BJ (cell line): ENCODE data around the gene RTL10. TPM values are rescaled to one million over a fixed set of nuclear protein-coding genes. Genes with fewer than 3 reads are reported as not detected.

Source experiments
- CTCF ChIA-PET: fragments of 350-600 bp; formaldehyde crosslinking; extraction: SDS; loops from one replicate; lab custom pipeline; 2021; ENCODE audit warnings: antibody characterized with exemption, inconsistent platforms; lab: Yijun Ruan, JAX
- POLR2A ChIA-PET: fragments of 300-600 bp; sonication (Branson Sonifier 250); formaldehyde crosslinking; extraction: SDS; loops from one replicate; lab custom pipeline; 2021; ENCODE audit warnings: antibody characterized with exemption; lab: Charles Lee
- DNase-seq: peaks from one replicate; pipeline ENCODE4 v3.0.0-alpha.2; 2011; ENCODE audit warnings: low read depth
- H3K27me3 ChIP-seq: 2 replicates; pipeline ENCODE4 v1.6.0; 2011; ENCODE audit warnings: low read length; ENCODE audit not compliant: control insufficient read depth, insufficient read depth
- H3K36me3 ChIP-seq: 2 replicates; pipeline ENCODE4 v1.5.1; 2011; ENCODE audit warnings: low read length; ENCODE audit not compliant: control insufficient read depth, insufficient read depth
- H3K4me3 ChIP-seq: 2 replicates; pipeline ENCODE4 v1.5.1; 2011; ENCODE audit warnings: low read depth, mild to moderate bottlenecking, control low read depth, low read length
- CTCF ChIP-seq: IDR thresholded peaks from 2 replicates; pipeline ENCODE4 v1.5.1; 2011; ENCODE audit warnings: low read depth, mild to moderate bottlenecking, control low read depth, inconsistent platforms, low read length, moderate library complexity; ENCODE audit not compliant: insufficient read depth
- polyA plus RNA-seq: library from polyadenylated mRNA; depleted of rRNA; stranded (reverse); fragments of >200 nt; gene quantifications from 2 replicates; pipeline ENCODE4 v1.2.3, GENCODE V29; 2011

RTL10 gene
- polyA plus RNA-seq, 1 experiment, result 18.9 TPM

- Histone ChIP-seq H3K36me3 (peaks cover 25% of the 10 kb centered on the region), H3K27me3 (no peaks in the 10 kb centered on the region), H3K4me3 (no peak overlapping the region)
- no peak for DNase-seq
- CTCF ChIA-PET, result interaction anchor here (1.2 kb wide), 1 partner anchor 120 kb away, joined by 6 read pairs; no protein-coding TSS in a partner anchor
- no peak for TF ChIP-seq CTCF
- POLR2A ChIA-PET, result no interaction called here
Observed at GRCh38 chr22:19850763-19851109, 3.9 kb downstream of the RTL10 start.

GRCh38 chr22:19849835-19850762, 4.6 kb downstream of the RTL10 start:
- no peak for TF ChIP-seq CTCF
- ChIA-PET POLR2A (no interaction called here), CTCF (interaction anchor here (1.2 kb wide), 1 partner anchor 120 kb away, joined by 6 read pairs; no protein-coding TSS in a partner anchor)
- H3K27me3 ChIP-seq, result no peaks in the 10 kb centered on the region
- peaks cover 25% of the 10 kb centered on the region for H3K36me3 ChIP-seq
- DNase-seq, result no peak
- no peak overlapping the region for H3K4me3 ChIP-seq

- DNase-seq, result no peak
- ChIA-PET POLR2A (interaction anchor here (0.9 kb wide), 1 partner anchor 39 kb away, joined by 4 read pairs; no protein-coding TSS in a partner anchor), CTCF (interaction anchor here (0.5 to 1.3 kb wide), 2 partner anchors 38 to 118 kb away, joined by 3 to 4 read pairs; no protein-coding TSS in a partner anchor)
- Histone ChIP-seq H3K4me3 (no peak overlapping the region), H3K27me3 (no peaks in the 10 kb centered on the region), H3K36me3 (peaks cover 25% of the 10 kb centered on the region)
- TF ChIP-seq CTCF, result no peak
Observed at GRCh38 chr22:19848298-19849224, 6.1 kb downstream of the RTL10 start.

- TF ChIP-seq CTCF, result no peak
- ChIA-PET POLR2A (no interaction called here), CTCF (interaction anchor here (0.8 kb wide), 1 partner anchor 117 kb away, joined by 3 read pairs; no protein-coding TSS in a partner anchor)
- Histone ChIP-seq H3K4me3 (no peak overlapping the region), H3K36me3 (peaks cover 25% of the 10 kb centered on the region), H3K27me3 (no peaks in the 10 kb centered on the region)
- DNase-seq, result no peak
Observed at GRCh38 chr22:19847345-19847632, 7.4 kb downstream of the RTL10 start.
